Loucy (cell line): Measurements from ENCODE around the gene ARL6IP4.

Experiments
- EZH2phosphoT487 ChIP-seq: fragments of 200-600 bp; IDR thresholded peaks from 2 replicates; pipeline ENCODE4 v1.6.1; 2018; ENCODE audit warnings: antibody characterized with exemption, mild to moderate bottlenecking, moderate library complexity, borderline replicate concordance
- TF ChIP-seq, protein P1 (sequence below): fragments of 200-600 bp; sonication (generic); conservative IDR thresholded peaks from 2 replicates; pipeline ENCODE4 v1.5.1; 2014; ENCODE audit warnings: mild to moderate bottlenecking, antibody characterized with exemption, low read length

GRCh38 chr12:122994140-122994675, 13.7 kb downstream of the ARL6IP4 start:
- TF ChIP-seq, protein P1, sequence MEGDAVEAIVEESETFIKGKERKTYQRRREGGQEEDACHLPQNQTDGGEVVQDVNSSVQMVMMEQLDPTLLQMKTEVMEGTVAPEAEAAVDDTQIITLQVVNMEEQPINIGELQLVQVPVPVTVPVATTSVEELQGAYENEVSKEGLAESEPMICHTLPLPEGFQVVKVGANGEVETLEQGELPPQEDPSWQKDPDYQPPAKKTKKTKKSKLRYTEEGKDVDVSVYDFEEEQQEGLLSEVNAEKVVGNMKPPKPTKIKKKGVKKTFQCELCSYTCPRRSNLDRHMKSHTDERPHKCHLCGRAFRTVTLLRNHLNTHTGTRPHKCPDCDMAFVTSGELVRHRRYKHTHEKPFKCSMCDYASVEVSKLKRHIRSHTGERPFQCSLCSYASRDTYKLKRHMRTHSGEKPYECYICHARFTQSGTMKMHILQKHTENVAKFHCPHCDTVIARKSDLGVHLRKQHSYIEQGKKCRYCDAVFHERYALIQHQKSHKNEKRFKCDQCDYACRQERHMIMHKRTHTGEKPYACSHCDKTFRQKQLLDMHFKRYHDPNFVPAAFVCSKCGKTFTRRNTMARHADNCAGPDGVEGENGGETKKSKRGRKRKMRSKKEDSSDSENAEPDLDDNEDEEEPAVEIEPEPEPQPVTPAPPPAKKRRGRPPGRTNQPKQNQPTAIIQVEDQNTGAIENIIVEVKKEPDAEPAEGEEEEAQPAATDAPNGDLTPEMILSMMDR: no peak
- TF ChIP-seq EZH2phosphoT487: no peak
